OCI-M2 (cell line): ENCODE data around the gene NT5DC3.

Experiments
- DNase-seq: peaks from one replicate; lab custom pipeline; 2025; ENCODE audit not compliant: unreplicated experiment; lab: John Stamatoyannopoulos, UW

Gene NT5DC3

GRCh38 chr12:103833095-103833775 lies 7.8 kb downstream of the NT5DC3 start:
- DNase-seq, result no peak

DNA sequence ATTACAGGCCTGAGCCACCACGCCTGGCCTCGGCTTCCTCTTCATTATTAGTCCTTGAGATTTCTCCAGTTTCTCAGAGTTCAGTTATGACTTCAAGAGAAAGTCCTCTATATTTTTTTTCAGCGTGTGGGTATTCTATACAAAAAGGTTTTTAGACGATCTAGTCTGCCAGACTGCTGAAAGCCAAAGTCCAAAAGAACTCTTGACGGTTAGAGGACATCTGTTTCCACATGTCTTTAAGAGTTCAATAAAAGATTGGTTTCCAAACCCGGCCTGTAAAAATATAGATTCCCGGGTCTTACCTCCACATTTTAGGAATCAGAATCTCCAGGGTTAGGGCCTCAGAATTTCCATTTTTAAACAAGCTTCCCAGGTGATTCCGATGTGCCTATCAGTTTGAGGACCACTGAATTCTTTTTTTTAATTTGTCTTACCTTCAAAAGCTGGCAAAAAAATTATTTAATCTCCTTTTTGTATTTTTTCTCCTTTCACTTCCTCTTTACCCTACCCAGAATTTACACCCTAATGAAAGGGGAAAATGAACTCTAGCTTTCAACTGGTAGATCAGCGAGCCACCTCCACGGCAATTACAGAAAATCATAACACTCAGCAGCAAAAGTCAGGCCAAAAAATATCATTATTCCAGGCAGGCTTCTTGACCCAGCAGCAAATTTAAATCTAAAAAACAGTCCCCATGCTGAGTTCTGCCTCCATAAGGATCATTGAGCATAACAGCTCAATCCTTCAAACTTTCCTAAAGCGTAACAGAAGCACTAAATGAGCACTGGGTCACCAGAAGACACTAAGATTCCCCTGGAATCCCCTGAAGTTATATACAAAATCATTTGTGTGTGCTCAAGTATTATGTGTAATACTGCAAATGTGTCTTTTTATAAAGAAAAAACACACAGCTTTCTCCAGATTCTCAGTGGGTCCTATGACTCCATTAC lies 8.7 kb downstream of the NT5DC3 start:
- DNase-seq, result no peak

- no peak for DNase-seq
Measured at GRCh38 chr12:103830730-103831320, 10.2 kb downstream of the NT5DC3 start.

GRCh38 chr12:103830025-103830725 lies 10.9 kb downstream of the NT5DC3 start:
- DNase-seq, result no peak

GRCh38 chr12:103829092-103829491 lies 11.9 kb downstream of the NT5DC3 start:
- no peak for DNase-seq

DNA sequence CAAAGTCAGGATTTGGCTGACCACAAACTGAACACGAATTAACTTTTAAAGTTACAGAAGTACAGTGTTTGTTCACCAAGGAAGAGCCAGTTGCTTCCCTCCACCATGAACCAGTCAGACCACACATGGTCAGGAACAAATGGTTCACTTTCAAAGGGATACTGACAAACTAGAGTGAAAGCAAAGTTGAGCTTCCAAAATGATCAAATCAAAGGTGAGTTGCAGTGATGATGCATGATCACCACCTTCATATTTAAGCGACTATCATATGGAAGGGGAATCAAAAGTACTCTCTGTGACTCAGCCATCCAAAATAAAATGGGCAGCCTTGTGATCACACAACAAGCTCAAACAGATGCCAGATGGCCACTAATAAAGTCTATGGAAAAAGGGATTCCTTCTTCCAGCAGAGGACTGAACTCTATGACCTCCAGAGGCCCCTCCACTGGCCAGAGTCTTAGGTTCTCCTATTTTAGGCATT lies 13.1 kb downstream of the NT5DC3 start:
- no peak for DNase-seq

- DNase-seq, result no peak
Measured at GRCh38 chr12:103824845-103825244, 16.2 kb downstream of the NT5DC3 start.

DNA sequence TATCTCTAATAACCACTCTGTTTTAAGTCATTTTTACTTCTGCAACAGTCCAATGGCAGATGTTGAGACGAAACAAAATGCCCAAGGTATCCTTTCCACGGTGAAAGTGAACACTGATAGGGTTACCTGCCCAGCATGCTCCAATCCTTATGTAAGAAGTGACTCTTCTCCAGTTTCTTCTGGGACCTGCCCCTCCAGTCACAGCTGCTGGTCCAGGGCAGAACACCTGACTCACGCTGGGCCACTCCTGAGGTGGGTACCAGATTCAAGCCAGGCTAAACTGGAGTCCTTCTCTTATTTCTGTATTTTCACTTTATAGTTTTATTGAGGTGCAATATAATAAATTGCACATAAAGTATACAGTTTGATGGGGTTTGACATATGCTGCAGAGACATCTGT lies 16.7 kb downstream of the NT5DC3 start:
- DNase-seq, result no peak

DNA sequence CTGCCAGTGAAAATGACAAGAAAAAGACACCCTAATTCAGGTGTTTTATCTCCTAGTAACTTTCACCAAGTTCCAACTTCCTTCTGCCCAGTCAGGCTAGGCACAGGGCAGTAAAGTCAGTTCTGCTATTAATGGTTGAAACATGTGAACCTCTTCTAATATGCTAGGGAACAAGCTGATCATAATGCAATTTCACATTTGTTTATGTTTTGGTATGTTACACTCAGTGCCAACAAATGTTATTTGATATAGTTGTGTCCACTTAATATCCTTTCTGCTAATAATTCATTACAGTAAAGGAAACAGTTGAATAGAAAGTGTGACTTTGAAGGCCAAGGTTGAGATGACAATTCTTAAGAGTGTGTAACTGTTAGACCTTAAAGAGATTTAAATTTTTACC lies 17.2 kb downstream of the NT5DC3 start:
- DNase-seq, result no peak

DNA sequence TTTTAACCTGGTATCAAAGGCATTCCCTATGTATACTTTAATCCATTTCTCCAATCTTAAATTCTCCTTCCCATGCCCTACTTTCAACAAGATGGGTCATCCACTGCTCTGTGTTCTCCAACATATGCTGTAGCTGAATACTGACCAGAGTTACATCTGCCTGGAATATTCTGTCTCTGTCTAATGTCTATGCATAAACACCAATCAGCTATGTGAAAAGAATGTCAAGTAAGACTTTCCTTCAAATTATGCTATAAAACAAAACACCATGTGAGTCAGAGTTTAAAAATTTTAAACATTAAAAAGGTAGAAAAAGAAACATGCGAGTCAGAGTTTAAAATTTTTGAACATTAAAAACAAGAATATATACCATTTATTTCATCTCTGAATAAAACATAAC lies 19.3 kb downstream of the NT5DC3 start:
- DNase-seq, result no peak

DNA sequence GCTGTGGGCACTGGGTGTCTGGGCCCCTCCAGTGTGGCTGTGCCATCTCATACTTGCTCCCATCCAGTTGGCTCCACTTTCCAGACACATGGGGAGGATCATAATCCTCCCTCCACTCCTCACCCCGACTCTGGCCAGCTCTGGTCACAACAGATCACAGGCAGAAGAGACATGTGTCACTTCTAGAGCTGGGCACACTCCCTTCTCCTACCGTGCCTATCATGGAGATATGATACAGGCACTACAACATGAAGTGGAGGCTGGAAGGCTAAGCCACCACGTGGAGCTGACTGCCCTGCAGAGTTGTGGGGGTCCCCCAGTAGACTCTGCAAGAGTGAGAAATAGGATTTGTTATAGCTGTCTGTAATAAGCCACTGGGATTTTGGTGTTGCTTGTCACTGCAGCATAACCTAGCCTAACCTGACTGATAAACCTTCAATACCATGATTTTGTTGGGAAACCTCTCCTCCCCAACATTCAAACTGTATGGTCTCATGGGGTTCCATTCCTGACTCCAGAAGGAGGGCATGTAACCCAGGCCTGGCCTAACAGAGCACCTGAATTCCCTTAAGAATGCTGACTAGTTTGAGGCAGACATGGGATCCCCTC lies 20.0 kb downstream of the NT5DC3 start:
- DNase-seq, result no peak

- no peak for DNase-seq
Measured at GRCh38 chr12:103820361-103820760, 20.7 kb downstream of the NT5DC3 start.

- DNase-seq, result no peak
Measured at GRCh38 chr12:103819892-103820291, 21.1 kb downstream of the NT5DC3 start.

- DNase-seq, result no peak
Measured at GRCh38 chr12:103819312-103819711, 21.7 kb downstream of the NT5DC3 start.

- no peak for DNase-seq
Measured at GRCh38 chr12:103817791-103818190, 23.2 kb downstream of the NT5DC3 start.

- no peak for DNase-seq
Measured at GRCh38 chr12:103816663-103817062, 24.4 kb downstream of the NT5DC3 start.

DNA sequence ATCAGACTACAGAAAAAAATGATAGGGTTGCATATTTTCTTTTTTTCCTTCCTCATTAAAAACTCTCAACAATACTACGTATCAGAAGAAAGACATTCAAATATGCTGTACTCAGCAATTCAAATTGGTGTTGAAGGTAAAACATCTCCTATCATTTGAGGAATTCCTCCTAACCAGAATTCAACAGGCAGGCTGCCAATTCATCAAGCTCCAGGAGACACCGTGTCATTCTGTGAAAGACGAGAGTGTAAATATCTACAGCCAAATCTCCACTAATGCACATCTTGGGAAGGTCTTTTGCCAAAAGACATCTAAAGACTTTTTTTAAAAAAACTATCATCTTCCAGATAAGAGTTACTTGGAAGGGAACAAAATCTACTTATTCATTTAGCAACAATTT lies 26.6 kb downstream of the NT5DC3 start:
- DNase-seq, result no peak

- no peak for DNase-seq
Measured at GRCh38 chr12:103813949-103814348, 27.1 kb downstream of the NT5DC3 start.

- DNase-seq, result no peak
Measured at GRCh38 chr12:103813426-103813825, 27.6 kb downstream of the NT5DC3 start.

DNA sequence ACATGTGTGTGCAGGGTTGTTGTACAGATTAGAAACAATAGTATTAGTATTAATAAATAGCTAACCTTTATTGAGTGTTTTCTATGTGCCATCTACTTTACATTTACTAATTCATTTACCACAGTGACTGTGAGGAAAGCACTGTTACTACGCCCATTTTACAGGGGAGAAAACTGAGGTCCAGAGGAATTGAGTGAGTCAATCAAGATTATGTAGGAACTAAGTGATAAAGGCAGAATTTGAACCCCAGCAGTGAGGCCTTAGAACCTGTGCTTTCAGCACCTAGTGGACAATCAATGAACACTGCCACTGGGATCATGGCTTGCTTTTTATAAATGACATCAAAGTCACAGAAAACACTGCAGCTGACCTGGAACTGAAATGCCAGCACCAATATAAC lies 28.2 kb downstream of the NT5DC3 start:
- DNase-seq, result no peak

- no peak for DNase-seq
Measured at GRCh38 chr12:103811791-103812190, 29.2 kb downstream of the NT5DC3 start.
